Upper lobe of right lung (tissue), 1 donor: Measurements from ENCODE around the gene ARHGEF17. TPM values are rescaled to one million over a fixed set of nuclear protein-coding genes. Genes with fewer than 3 reads are reported as not detected.
A peak's percentile ranks its signal among the peaks of the same experiment; 100 is the strongest.

Source experiments
- ATAC-seq: fragments of 200-7000 bp; cut with Tn5 transposase; one replicate; pipeline ENCODE4 v1.9.1; 2020; ENCODE audit warnings: mild to moderate bottlenecking, moderate library complexity
- DNase-seq: peaks from one replicate; pipeline ENCODE4 v3.0.0-alpha.2; 2020
- H3K27ac ChIP-seq: fragments of 200-600 bp; one replicate; pipeline ENCODE4 v1.8.0; 2022
- H3K27me3 ChIP-seq: fragments of 200-600 bp; one replicate; pipeline ENCODE4 v1.8.0; 2022; ENCODE audit warnings: mild to moderate bottlenecking
- H3K36me3 ChIP-seq: fragments of 200-600 bp; one replicate; pipeline ENCODE4 v1.8.0; 2022
- H3K4me1 ChIP-seq: fragments of 200-600 bp; one replicate; pipeline ENCODE4 v1.8.0; 2022
- H3K4me3 ChIP-seq: fragments of 200-600 bp; one replicate; pipeline ENCODE4 v1.8.0; 2022; ENCODE audit warnings: mild to moderate bottlenecking
- H3K9me3 ChIP-seq: fragments of 200-600 bp; one replicate; pipeline ENCODE4 v1.8.0; 2022
- CTCF ChIP-seq: fragments of 200-600 bp; IDR thresholded peaks from one replicate; pipeline ENCODE4 v1.8.0; 2022; ENCODE audit warnings: antibody characterized with exemption
- intact Hi-C: fragments of 100-400 bp; cut with DNase I; formaldehyde crosslinking; loops from one replicate; pipeline ENCODE4 v1.11.0; 2022
- total RNA-seq: library from RNA; stranded (reverse); fragmentation: NEBNext Ultra II Directional; extraction: Animal tissue kit (Norgen Biotek cat#: 25700); gene quantifications from one replicate; pipeline ENCODE4 v1.2.1, GENCODE V29; 2021
- donor health status: DM: no; HTN: yes; CAD: no; lungs with severe emphysema.

Gene ARHGEF17
- total RNA-seq, 1 donor from 2014 or later, result 74.5 TPM

- ATAC-seq, result no peak
- Histone ChIP-seq H3K27ac (no peak overlapping the region), H3K4me1 (no peaks in the 10 kb centered on the region), H3K4me3 (no peak overlapping the region), H3K36me3 (peaks cover 69% of the 10 kb centered on the region), H3K9me3 (no peaks in the 10 kb centered on the region), H3K27me3 (no peaks in the 10 kb centered on the region)
- no peak for DNase-seq
- TF ChIP-seq CTCF, result no peak
- intact Hi-C loops, result no loop called here
Measured at GRCh38 chr11:73358071-73358470, 50.0 kb downstream of the ARHGEF17 start.

GRCh38 chr11:73359341-73359740 is 51.3 kb downstream of the ARHGEF17 start:
- H3K36me3 ChIP-seq, result peaks cover 69% of the 10 kb centered on the region
- no peaks in the 10 kb centered on the region for H3K9me3 ChIP-seq
- DNase-seq (no peak), ATAC-seq (no peak)
- H3K27me3 ChIP-seq, result no peaks in the 10 kb centered on the region
- TF ChIP-seq CTCF, result no peak
- H3K27ac ChIP-seq, result no peak overlapping the region
- intact Hi-C loops, result no loop called here
- H3K4me3 ChIP-seq, result no peak overlapping the region
- H3K4me1 ChIP-seq, result no peaks in the 10 kb centered on the region

- ATAC-seq (no peak), DNase-seq (no peak)
- no peak overlapping the region for H3K27ac ChIP-seq
- no peak overlapping the region for H3K4me3 ChIP-seq
- peaks cover 74% of the 10 kb centered on the region for H3K36me3 ChIP-seq
- no peaks in the 10 kb centered on the region for H3K27me3 ChIP-seq
- TF ChIP-seq CTCF, result no peak
- no peaks in the 10 kb centered on the region for H3K9me3 ChIP-seq
- H3K4me1 ChIP-seq, result no peaks in the 10 kb centered on the region
- intact Hi-C loops, result no loop called here
Measured at GRCh38 chr11:73359930-73360742, 52.1 kb downstream of the ARHGEF17 start.

- intact Hi-C loops, result no loop called here
- DNase-seq (no peak), ATAC-seq (no peak)
- no peak overlapping the region for H3K4me3 ChIP-seq
- H3K27me3 ChIP-seq, result no peaks in the 10 kb centered on the region
- no peaks in the 10 kb centered on the region for H3K4me1 ChIP-seq
- TF ChIP-seq CTCF, result no peak
- peaks cover 74% of the 10 kb centered on the region for H3K36me3 ChIP-seq
- no peaks in the 10 kb centered on the region for H3K9me3 ChIP-seq
- H3K27ac ChIP-seq, result no peak overlapping the region
Measured at GRCh38 chr11:73360743-73361369, 52.8 kb downstream of the ARHGEF17 start.

GRCh38 chr11:73361953-73362776 is 54.1 kb downstream of the ARHGEF17 start:
- ATAC-seq (peak; percentile 3), DNase-seq (no peak)
- Histone ChIP-seq H3K9me3 (no peaks in the 10 kb centered on the region), H3K36me3 (peaks cover 79% of the 10 kb centered on the region), H3K4me3 (no peak overlapping the region), H3K4me1 (peaks cover 8% of the 10 kb centered on the region), H3K27me3 (no peaks in the 10 kb centered on the region), H3K27ac (no peak overlapping the region)
- intact Hi-C loops, result no loop called here
- TF ChIP-seq CTCF, result no peak
